Caco-2 (cell line): Measurements from ENCODE around the gene EIF3D. TPM values are rescaled to one million over a fixed set of nuclear protein-coding genes. Genes with fewer than 3 reads are reported as not detected.

Source experiments
- BruUV-seq: library from RNA; stranded (reverse); fragments of 400-500 nt; replicated peaks from 2 replicates; lab custom pipeline; 2021; lab: Mats Ljungman, UMichigan
- CTCF ChIA-PET: fragments of 300-600 bp; sonication (Branson Sonifier 250); formaldehyde crosslinking; loops from one replicate; lab custom pipeline; 2022; ENCODE audit warnings: antibody characterized with exemption; lab: Charles Lee
- POLR2A ChIA-PET: fragments of 300-600 bp; sonication (Branson Sonifier 250); formaldehyde crosslinking; loops from one replicate; lab custom pipeline; 2022; ENCODE audit warnings: antibody characterized with exemption; lab: Charles Lee
- DNase-seq, 2 experiments: peaks; one replicate each; pipeline versions ENCODE4 v3.0.0 to v3.0.0-alpha.2; 2020 to 2022
- H3K27me3 ChIP-seq: replicated peaks from 2 replicates; pipeline ENCODE4 v1.6.0; 2011; ENCODE audit warnings: low read length; ENCODE audit not compliant: control insufficient read depth, insufficient read depth
- H3K36me3 ChIP-seq: 2 replicates; pipeline ENCODE4 v1.5.1; 2011; ENCODE audit warnings: low read length; ENCODE audit not compliant: control insufficient read depth, insufficient read depth
- H3K4me1 ChIP-seq: fragments of 250-450 bp; sonication (Bioruptor Pico); 2 replicates; pipeline ENCODE4 v1.5.1; 2020; ENCODE audit warnings: mild to moderate bottlenecking
- H3K4me3 ChIP-seq: 2 replicates; pipeline ENCODE4 v1.5.1; 2011; ENCODE audit warnings: low read depth, mild to moderate bottlenecking, control low read depth, low read length
- H3K9me3 ChIP-seq: fragments of 250-450 bp; sonication (Bioruptor Pico); 2 replicates; pipeline ENCODE4 v1.5.1; 2020; ENCODE audit warnings: mild to moderate bottlenecking, moderate library complexity
- H3K27ac Mint-ChIP-seq: one replicate; pipeline ENCODE4 v1.8.0; 2022; ENCODE audit warnings: mixed read lengths; ENCODE audit not compliant: unreplicated experiment
- H3K27me3 Mint-ChIP-seq: one replicate; pipeline ENCODE4 v1.8.0; 2022; ENCODE audit warnings: mixed read lengths; ENCODE audit not compliant: insufficient read depth, unreplicated experiment
- H3K36me3 Mint-ChIP-seq: one replicate; pipeline ENCODE4 v1.8.0; 2022; ENCODE audit warnings: mild to moderate bottlenecking, mixed read lengths; ENCODE audit not compliant: insufficient read depth, unreplicated experiment
- H3K4me1 Mint-ChIP-seq: one replicate; pipeline ENCODE4 v1.8.0; 2022; ENCODE audit warnings: low read depth, mixed read lengths; ENCODE audit not compliant: unreplicated experiment
- H3K4me3 Mint-ChIP-seq: one replicate; pipeline ENCODE4 v1.8.0; 2022; ENCODE audit warnings: mild to moderate bottlenecking, moderate library complexity, mixed read lengths; ENCODE audit not compliant: unreplicated experiment
- H3K9me3 Mint-ChIP-seq: one replicate; pipeline ENCODE4 v1.8.0; 2022; ENCODE audit warnings: mixed read lengths; ENCODE audit not compliant: unreplicated experiment
- CTCF ChIP-seq, 2 experiments: fragments of 200-600 bp in 1 of 2; IDR thresholded peaks; 1 replicate in 1 of 2; 2 replicates in 1 of 2; pipeline versions ENCODE4 v1.5.1 to v1.8.0; 2011 to 2022; ENCODE audit warnings: antibody characterized with exemption in 1 of 2, control low read depth in 1 of 2, inconsistent platforms in 1 of 2, low read depth in 1 of 2, low read length in 1 of 2, mild to moderate bottlenecking in 1 of 2, moderate library complexity in 1 of 2; ENCODE audit not compliant: insufficient read depth in 1 of 2, severe bottlenecking in 1 of 2, unreplicated experiment in 1 of 2
- intact Hi-C: fragments of 100-400 bp; cut with micrococcal nuclease; formaldehyde crosslinking; loops from one replicate; pipeline ENCODE4 v1.10.0; 2022; ENCODE audit not compliant: unreplicated experiment
- total RNA-seq: library from RNA; stranded (reverse); gene quantifications from 2 replicates; pipeline ENCODE4 v1.2.3, GENCODE V29; 2022

EIF3D gene
- total RNA-seq, 1 experiment from 2014 or later: 250 TPM

DNA sequence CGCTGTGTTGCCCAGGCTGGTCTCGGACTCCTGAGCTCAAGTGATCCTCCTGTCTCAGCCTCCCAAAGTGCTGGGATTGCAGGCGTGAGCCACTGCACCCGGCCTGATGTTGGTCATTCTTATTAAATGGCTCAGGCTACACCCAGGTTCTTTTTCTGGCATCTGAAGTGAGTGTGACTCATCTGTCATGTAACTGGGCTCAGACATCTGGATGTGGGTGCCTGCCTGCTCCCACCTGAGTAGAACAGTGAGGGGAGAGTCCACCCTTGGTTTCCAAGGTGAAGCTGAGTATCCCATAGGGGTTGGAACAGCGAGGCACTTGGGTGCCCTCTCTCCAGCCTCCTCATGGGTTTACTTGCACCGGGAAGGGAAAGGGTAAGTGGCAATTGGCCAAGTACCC, 36.7 kb upstream of the EIF3D start:
- Histone ChIP-seq H3K9me3 (no peaks in the 10 kb centered on the region), H3K36me3 (no peaks in the 10 kb centered on the region), H3K4me3 (no peak overlapping the region), H3K27me3 (no peaks in the 10 kb centered on the region; the same call in 1 of the 2 replicates), H3K4me1 (no peaks in the 10 kb centered on the region)
- BruUV-seq: no TSS peak
- Mint-ChIP-seq H3K36me3 (peaks cover 5% of the 10 kb centered on the region), H3K4me1 (no peaks in the 10 kb centered on the region), H3K27me3 (peaks cover 3% of the 10 kb centered on the region), H3K9me3 (no peaks in the 10 kb centered on the region), H3K27ac (no peak overlapping the region), H3K4me3 (no peak overlapping the region)
- intact Hi-C loops: no loop called here
- no peak for DNase-seq
- ChIA-PET POLR2A (no interaction called here), CTCF (no interaction called here)
- no peak for TF ChIP-seq CTCF (IDR thresholded peaks at IDR 0.05; ENCODE audit: insufficient read depth in 1 of 2, low read depth in 1 of 2, low read length in 1 of 2, severe bottlenecking in 1 of 2, unreplicated experiment in 1 of 2)

- no peak for TF ChIP-seq CTCF (IDR thresholded peaks at IDR 0.05; ENCODE audit: insufficient read depth in 1 of 2, low read depth in 1 of 2, low read length in 1 of 2, severe bottlenecking in 1 of 2, unreplicated experiment in 1 of 2)
- DNase-seq: no peak
- no peaks in the 10 kb centered on the region for H3K9me3 ChIP-seq
- H3K27me3 ChIP-seq: no peaks in the 10 kb centered on the region
- Mint-ChIP-seq H3K9me3 (no peaks in the 10 kb centered on the region), H3K4me3 (no peak overlapping the region), H3K4me1 (no peaks in the 10 kb centered on the region), H3K36me3 (peaks cover 4% of the 10 kb centered on the region), H3K27me3 (peaks cover 3% of the 10 kb centered on the region), H3K27ac (no peak overlapping the region)
- ChIA-PET POLR2A (no interaction called here), CTCF (no interaction called here)
- BruUV-seq: no TSS peak
- H3K4me3 ChIP-seq: no peak overlapping the region
- intact Hi-C loops: no loop called here
- H3K4me1 ChIP-seq: no peaks in the 10 kb centered on the region
- H3K36me3 ChIP-seq: no peaks in the 10 kb centered on the region
Observed at GRCh38 chr22:36565159-36565507, 36.2 kb upstream of the EIF3D start.

GRCh38 chr22:36564422-36565158, 35.6 kb upstream of the EIF3D start:
- Mint-ChIP-seq H3K4me3 (no peak overlapping the region), H3K27me3 (peaks cover 3% of the 10 kb centered on the region), H3K27ac (no peak overlapping the region), H3K4me1 (no peaks in the 10 kb centered on the region), H3K9me3 (no peaks in the 10 kb centered on the region), H3K36me3 (no peaks in the 10 kb centered on the region)
- POLR2A ChIA-PET: no interaction called here
- DNase-seq: no peak
- TF ChIP-seq CTCF (IDR thresholded peaks at IDR 0.05; ENCODE audit: insufficient read depth in 1 of 2, low read depth in 1 of 2, low read length in 1 of 2, severe bottlenecking in 1 of 2, unreplicated experiment in 1 of 2): no peak
- Histone ChIP-seq H3K9me3 (no peaks in the 10 kb centered on the region), H3K36me3 (no peaks in the 10 kb centered on the region), H3K4me1 (no peaks in the 10 kb centered on the region), H3K4me3 (no peak overlapping the region), H3K27me3 (no peaks in the 10 kb centered on the region)
- no TSS peak for BruUV-seq
- CTCF ChIA-PET: no interaction called here
- intact Hi-C loops: no loop called here
